ENCODE data around the gene AP5B1.
A peak's percentile ranks its signal among the peaks of the same experiment; 100 is the strongest.

AP5B1 gene

DNA sequence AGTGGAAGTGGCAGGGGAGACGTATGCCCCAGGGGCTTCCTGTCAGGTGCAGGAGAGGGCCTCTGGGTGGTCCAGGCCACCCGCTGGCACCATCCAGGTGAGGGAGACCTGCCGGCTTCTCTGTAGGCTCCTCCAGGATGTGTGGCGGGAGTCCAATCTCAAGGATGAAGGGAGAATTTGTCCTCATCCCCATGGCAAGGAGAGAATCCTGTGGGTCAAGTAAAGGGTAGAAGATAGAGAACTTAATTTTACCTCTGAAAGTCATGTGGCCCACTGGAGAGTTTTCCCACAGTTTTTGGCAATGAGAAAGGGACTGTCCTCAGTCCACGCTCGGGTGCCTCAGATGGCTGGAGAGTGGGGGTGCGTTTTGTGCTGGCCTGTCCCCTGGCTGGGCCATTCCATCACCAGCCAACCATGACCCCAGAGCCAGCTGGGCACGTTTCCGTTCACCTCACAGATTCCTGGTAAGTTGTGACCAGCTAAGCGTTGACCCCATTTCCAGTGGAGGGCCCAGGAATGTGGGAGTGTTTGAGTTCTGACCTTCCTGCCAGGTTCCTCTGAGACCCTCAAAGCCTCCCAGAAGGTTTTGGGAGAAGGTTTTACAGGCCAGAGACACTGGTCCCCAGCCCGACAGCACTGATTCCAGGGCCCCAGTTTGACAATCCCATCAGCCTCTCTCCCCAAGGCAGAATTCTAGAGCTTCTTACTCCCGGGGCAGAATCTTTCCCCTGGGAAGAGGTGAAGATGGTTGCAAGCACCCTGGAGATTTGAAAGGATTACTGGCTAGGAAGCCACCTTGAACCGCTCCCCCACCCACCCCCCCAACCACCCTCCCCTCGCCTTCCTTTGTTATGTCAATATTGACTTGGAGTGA lies 8.7 kb upstream of the AP5B1 start:
- H3K4me3 ChIP-seq (ENCODE audit: low read depth, low read length) = no peak overlapping the region
- TF ChIP-seq, protein P1, sequence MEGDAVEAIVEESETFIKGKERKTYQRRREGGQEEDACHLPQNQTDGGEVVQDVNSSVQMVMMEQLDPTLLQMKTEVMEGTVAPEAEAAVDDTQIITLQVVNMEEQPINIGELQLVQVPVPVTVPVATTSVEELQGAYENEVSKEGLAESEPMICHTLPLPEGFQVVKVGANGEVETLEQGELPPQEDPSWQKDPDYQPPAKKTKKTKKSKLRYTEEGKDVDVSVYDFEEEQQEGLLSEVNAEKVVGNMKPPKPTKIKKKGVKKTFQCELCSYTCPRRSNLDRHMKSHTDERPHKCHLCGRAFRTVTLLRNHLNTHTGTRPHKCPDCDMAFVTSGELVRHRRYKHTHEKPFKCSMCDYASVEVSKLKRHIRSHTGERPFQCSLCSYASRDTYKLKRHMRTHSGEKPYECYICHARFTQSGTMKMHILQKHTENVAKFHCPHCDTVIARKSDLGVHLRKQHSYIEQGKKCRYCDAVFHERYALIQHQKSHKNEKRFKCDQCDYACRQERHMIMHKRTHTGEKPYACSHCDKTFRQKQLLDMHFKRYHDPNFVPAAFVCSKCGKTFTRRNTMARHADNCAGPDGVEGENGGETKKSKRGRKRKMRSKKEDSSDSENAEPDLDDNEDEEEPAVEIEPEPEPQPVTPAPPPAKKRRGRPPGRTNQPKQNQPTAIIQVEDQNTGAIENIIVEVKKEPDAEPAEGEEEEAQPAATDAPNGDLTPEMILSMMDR (IDR thresholded peaks at IDR 0.05; ENCODE audit: control insufficient read depth, extremely low read depth, insufficient read depth) = no peak
- DNase-seq (ENCODE audit: low read depth) = no peak

DNA sequence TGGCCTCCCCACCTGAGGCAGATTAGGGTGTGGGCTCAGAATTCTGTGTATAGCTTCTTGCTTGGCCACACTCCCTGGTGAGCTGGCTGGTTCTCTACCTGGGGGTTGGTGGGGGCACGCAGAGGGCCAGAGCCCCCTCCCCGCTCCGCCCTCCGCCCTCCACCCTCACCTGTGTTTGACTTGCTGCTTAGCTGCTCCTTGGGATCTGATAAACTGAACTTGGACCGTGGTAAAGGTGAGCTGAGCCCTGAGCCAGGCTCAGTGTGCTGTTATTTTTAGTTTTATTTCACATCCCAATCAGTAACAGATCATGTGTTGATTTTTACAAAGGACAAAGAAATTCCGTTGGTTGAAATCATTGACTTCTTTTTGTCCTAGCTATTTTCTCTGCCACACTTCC lies 8.0 kb upstream of the AP5B1 start:
- no peak for DNase-seq (ENCODE audit: low read depth)
- TF ChIP-seq, protein P1 (IDR thresholded peaks at IDR 0.05; ENCODE audit: control insufficient read depth, extremely low read depth, insufficient read depth) = no peak
- peak overlapping the region; percentile 63 for H3K4me3 ChIP-seq (ENCODE audit: low read depth, low read length)

DNA sequence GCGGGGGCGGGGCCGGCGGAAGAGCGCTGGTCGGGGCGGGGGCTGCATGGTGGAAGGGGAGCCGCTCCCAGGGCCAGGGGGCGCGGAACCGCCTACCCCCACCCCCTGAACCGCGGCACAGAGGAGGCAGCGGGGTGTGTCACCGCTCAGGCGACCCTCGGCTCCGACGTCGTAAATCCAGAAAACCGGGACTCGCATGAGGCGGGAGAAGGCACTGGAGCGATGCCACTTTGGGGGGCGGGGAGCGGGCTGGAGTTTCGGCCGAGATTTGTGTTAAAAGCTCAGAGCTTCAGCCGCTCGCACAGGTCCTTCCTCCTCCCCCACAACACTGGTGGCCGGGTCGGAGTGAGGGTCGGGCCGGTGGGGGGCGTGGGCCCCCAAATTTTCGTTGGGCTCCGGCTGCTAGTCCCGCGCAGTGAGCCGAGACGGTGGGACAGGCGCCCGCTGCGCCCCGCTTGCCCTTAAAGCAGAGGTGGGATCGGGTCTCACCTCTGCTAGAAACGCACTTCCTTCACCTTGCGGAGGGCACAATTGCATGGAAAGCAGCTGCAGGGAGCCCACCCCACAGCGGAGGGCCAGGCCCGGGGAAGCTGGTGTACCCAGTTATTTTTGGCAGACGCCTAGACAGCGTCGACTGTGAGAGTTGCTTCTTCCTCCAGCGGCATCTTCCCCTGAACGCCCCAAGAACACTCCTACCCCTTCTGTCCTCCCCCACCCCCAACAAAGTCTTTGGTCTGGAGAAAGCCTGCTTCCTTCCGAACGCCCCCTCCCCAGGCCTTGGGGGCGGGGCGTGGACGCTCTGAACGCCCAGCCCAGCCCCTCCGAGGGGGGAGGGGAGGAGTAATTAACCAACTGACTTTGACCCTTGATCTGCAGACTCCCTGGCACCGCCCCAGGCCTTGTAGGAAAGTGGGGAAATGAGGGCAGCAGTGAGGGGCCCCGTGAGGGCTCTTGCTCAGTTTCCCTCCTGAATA lies 7.2 kb upstream of the AP5B1 start:
- no peak for DNase-seq (ENCODE audit: low read depth)
- H3K4me3 ChIP-seq (ENCODE audit: low read depth, low read length) = peak overlapping the region; percentile 63
- TF ChIP-seq, protein P1 (IDR thresholded peaks at IDR 0.05; ENCODE audit: control insufficient read depth, extremely low read depth, insufficient read depth) = no peak

DNA sequence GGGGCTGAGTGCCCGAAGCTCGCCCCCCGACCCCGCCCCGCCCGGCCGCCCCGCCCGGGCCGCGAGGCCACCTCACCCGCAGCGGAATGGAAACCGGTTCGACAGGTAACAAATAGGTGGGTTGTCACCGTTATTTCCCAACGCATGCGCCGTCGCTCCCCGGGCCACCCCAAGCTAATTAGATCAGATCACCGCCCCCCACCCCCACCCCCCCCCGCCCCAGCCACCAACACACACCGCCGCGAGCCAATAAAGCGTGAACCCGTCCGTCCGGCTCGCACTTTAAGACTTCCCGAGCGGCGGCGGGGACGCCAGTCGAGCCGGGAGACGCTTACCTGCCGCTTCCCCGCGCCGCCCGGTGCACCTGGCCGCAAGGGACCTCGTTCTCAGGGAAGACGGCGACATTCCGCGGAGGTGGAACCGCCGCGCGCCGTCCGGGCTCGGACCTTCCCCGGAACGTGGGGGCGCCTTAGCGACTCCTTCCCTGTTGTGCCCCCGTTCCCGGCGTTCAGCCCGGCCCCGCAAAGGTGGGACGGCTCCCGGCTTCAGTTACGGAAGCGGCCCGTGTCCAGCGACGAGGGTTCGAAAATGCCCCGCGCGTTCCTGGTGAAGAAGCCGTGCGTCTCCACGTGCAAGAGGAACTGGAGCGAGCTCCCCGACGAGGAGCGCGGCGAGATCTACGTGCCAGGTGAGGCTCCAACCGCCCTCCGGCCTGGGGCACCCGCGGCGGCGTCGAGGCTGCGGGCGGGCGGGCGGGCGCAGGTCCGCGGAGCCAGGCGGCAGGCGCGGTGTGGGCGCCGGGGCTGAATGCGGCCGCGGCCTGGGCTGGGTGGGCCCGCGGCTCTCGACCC lies 6.2 kb upstream of the AP5B1 start, which contains the start of gene OVOL1:
TSS of gene OVOL1 (plus strand) at position 278 of the 851 bp plus-strand sequence. CDS start at position 589, 311 bp downstream.
- H3K4me3 ChIP-seq (ENCODE audit: low read depth, low read length) = peak within 1 kb of the TSS; percentile 63
- peak; percentile 59 for DNase-seq (ENCODE audit: low read depth)
- TF ChIP-seq, protein P1 (IDR thresholded peaks at IDR 0.05; ENCODE audit: control insufficient read depth, extremely low read depth, insufficient read depth) = no peak

DNA sequence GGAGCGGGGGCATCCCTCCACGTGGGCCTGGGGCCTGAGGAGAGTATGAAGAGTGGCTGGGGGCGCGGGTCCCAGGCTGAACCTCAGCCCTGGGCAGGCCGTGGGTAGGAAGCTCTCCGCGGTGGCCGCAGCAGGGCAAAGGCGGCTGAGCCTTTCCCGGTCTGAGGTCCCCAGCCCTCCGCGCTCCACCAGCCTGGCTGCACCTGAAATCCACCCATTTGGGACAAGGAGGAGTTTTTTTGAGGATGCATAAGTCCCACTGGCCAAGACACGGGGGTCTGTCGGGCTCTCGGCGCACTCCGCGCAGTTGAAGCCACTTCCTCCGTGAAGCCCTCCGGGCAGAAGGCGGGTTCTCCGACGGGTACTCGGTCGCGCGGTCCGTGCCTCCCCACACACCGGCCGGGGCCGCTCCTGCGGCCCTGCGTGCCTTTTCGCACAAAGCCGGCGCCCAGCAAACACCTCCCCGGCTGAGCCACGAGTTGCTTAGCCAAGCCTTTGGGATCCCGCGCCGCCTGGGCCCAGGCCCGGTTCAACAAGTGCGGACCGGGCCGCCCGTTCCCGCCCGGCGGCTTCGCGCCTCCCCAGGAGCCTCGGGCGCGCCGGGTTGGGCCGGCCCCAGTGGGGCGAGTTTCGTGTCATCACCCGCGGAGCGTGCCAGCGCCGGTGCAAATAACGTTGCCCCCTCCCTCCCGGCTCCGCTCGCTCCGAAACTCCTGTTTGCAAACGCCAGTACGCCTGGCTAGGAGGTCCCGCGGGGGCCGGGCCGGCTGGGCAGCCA lies 5.4 kb upstream of the AP5B1 start:
- TF ChIP-seq, protein P1 (IDR thresholded peaks at IDR 0.05; ENCODE audit: control insufficient read depth, extremely low read depth, insufficient read depth) = no peak
- DNase-seq (ENCODE audit: low read depth) = no peak
- H3K4me3 ChIP-seq (ENCODE audit: low read depth, low read length) = peak overlapping the region; percentile 29
